HG03521 (cell line): Measurements from ENCODE around the gene ZBTB16.

Experiments
- ATAC-seq: cut with Tn5 transposase; IDR thresholded peaks from one replicate; pipeline ENCODE4 v1.9.1; 2021; ENCODE audit warnings: mild to moderate bottlenecking, moderate library complexity; ENCODE audit not compliant: unreplicated experiment

The ZBTB16 gene

GRCh38 chr11:114273890-114274635 is 214.6 kb downstream of the ZBTB16 start:
- no peak for ATAC-seq

DNA sequence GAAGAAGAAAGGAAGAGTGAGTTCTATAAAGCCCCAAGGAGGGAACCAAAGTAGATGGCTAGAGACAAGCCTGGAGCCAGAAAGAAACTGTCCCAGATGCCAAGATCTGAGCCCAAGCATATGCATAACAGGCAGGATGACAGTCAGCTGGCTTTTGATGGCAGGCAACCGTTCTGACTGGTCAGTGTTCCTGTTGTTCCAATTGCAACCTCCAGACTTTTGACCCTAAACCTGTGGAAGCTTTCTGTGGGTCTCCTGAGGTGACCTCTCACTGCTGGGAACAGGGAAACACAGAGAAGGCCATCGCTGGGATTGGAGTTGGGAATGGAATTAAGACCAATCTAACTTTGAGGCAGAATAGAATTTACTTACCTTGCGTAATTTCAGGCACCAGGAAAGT is 215.1 kb downstream of the ZBTB16 start:
- no peak for ATAC-seq

DNA sequence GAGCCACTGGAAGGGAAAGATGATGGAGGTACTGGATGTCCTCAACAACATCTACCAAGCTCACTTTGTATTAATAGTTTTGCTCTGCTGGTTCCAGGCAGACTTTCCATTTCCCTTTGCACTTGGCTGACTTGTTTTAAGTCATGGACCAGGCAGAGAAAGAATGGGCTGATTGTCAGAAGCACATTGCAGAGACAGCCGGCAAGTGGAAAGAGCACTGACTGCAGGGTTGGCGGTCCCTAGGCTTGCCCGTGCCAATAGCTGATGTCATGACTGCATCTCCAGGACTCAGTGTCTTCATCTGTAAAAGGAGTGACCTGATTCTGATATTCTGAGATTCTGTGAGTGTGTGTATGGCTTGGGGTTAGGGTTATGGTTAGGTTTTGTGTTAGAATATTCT is 215.8 kb downstream of the ZBTB16 start:
- no peak for ATAC-seq

DNA sequence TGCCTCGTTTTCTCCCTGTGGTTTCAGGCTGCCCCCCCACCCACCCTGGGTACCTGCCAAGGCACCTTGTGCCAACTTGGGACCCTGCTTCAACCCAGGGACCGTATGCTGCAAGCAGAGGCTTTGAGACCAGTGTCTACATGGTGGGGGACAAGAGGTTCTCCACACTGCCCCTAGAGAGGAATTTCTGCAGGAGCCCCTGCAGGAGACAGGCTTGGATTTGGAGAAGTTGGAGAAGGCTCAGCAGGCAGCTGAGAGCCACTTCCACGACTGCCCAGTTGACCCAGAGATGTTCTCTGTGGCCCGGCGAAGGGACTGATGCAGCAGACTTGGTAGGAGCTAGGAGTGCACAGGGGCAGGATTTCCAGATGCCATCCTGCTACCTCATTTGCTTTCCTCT is 216.6 kb downstream of the ZBTB16 start:
- no peak for ATAC-seq

DNA sequence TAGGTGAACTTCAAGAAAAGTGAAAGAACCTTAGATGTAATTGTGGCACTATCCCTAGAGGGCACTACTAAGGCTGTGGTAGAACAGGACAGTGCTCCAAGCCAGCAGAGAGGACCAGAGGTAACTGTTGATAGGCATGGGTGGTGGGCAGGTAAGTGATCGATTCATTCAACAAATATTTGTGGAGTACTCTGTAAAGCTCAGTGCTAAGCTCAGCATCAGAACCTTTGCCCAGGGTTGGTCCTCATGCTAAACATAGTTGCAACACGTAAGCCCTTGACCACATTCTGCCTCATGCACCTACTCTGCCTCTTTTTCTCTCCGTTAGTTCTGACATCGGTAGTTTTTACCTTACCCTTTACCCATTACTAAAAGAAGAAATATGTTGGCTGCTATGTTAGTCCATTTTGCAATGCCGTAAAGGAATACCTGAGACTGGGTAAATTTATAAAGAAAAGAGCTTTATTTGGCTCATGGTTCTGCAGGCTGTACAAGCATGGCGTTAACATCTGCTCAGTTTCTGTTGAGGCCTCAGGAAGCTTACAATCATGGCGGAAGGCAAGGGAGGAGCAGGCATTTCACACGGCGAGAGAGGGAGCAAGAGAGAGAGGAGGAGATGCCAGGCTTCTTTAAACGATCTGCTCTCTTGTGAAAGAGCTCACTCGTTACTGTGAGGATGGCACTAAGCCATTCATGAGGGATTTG is 218.3 kb downstream of the ZBTB16 start:
- ATAC-seq = no peak

DNA sequence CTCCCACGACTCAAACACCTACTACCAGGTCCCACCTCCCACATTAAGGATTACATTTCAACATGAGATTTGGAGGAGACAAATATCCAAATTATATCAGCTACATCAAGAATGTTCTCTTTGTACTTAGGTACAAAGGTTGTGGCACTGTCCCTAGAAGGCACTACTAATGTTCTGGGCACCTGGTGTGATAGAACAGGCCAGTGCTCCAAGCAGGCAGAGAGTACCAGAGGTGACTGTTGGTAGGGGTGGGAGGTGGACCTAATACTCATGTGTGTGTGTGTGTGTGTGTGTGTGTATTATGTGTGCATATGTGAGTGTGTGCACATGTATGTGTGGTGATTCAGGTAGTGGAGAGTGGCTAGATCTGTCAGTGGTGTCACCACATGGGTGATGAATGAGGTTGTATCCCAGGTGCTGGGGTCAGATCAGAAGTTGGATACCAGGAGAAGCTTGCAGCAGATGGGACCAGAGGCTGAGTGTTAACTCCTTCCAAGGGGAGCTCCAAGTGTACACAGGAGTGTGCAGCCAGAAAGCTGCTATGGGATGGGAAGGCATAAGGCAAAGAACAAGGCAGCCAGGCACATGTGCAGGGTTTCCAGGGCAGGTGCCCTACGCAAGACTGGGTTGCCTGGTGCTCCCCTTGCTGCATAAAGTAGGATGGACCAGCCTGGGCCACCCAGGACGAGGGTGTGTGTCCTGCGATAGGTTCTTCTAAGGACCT is 219.0 kb downstream of the ZBTB16 start:
- no peak for ATAC-seq

DNA sequence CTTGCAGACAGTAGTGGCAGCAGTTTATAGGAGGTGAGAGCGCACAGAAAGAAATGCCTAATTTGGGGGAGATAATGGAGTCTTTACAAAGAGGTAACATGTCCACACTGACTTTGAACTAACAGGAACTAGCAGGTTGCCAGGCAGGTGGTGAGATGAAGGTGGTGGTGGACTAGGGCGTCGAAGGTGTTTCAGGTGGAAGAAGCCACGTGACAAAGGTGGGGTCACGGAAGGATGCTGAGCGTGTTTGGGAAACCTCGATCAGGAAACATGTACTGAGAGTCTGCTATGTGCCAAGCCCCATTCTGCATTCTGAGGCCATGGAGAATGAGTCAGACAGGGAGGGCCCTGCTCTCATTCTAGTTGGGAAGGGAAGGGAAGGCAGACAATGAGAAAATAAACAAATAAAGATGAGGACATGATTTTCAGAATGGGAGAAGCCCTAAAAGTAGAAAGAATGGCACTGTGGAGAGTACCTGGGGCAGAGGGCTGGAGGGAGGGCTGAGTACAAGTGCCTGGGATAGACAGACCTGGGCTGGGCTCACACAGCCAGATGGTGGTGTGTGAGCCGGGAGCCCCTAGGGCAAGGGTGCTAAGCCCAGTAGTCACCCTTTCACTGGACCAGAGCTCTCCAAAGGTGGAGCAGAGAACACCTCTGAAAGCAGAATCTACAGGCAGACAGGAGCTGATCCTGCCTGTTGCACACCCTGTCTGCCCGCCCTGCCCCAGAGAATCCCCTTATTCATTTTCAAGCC is 220.5 kb downstream of the ZBTB16 start:
- no peak for ATAC-seq

DNA sequence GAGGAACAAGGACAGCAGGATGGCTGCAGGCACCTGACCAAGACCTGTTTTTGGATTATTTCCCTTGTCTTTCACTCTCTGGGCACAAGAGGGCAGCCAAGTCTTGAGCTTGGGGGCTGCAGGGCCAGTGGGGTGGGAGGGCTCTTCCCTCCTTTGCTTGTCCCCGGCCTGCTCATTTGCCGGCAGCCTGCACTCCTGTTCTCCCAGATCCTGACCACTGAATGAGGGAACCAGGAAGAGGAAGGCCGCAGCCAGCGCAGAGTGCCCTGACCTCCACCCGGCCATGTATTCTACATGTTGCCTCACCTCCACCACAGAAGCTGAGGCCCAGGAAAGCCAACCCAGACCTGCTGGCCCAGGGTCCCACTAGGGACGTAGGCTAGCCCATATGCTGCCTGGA is 221.2 kb downstream of the ZBTB16 start:
- ATAC-seq = no peak

GRCh38 chr11:114281388-114281956 is 222.0 kb downstream of the ZBTB16 start:
- no peak for ATAC-seq

GRCh38 chr11:114282488-114282887 is 223.0 kb downstream of the ZBTB16 start:
- ATAC-seq = no peak

DNA sequence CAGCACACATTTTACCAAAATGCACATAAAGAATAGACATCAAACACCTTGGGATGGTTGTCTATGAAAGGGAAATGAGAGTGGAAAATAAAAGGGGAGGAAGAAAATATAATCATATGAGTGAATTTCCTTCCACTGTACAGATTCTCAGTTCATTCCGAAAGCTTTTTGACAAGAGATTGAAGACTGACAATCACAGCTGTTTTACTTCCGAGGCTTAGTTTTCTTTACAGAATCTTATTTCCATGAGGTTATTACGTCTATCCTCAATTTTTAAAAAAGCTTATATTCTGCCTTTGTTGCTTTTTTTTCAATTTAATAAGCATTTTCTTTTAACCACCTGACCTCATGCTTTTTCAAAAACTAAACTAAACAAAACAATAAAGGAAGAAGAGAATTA is 223.9 kb downstream of the ZBTB16 start:
- no peak for ATAC-seq

DNA sequence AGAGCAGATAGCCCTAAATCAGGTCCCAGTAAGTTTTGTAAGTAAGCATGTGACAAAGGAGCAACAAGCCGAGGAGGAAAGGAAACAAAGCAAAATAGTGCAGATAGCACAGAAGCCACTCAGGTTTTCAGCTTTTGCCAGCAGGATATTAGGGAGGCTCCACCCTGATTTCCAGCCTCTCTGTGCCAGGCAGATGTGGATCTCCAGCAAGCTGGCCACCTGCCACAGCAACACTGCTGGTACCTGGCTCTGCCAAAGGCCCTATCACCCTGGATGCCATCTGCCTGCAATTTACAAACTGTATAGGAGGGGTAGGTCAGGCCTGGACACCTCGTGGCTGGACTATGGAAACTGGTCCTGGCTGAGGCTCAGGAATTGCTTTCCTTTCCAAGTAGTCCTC is 224.5 kb downstream of the ZBTB16 start:
- ATAC-seq = no peak

- no peak for ATAC-seq
Measured at GRCh38 chr11:114284914-114285313, 225.4 kb downstream of the ZBTB16 start.

- no peak for ATAC-seq
Measured at GRCh38 chr11:114285599-114285998, 226.1 kb downstream of the ZBTB16 start.

DNA sequence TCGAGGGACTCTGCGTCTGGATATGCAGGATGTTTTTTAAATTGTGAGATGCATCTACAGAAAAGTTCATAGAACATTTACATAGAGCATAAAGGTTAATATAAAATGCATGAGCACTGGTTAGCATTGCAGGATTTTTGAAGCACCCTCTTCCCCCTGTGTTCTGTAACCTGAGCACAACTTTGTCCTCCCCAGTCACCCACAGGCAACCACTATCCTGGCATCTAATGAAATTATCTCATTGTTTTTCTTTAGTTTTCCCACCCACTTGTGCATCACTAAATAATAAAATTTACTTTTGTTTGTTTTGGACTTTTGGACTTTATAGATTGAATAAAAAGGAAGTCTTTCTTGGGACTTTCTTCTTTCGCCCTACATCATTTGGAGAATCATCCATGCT is 226.7 kb downstream of the ZBTB16 start:
- no peak for ATAC-seq

DNA sequence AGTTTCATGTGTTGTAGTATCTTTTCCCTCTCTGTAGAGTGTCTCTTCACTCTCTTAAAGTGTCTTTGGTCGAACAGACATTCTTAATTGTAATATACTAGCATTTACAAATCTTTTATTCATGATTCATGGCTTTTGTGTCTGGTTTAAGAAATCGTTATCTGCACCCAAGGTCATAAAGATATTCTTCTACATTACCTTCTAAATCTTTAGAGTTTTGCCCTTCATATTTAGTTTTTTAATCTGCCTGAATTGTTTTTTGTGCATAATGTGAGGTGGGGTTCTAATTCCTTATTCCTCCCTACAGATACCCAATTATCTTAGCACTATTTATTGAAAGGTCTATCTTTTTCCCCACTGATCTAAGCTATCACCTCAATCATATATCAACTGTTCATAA is 227.6 kb downstream of the ZBTB16 start:
- ATAC-seq = no peak

DNA sequence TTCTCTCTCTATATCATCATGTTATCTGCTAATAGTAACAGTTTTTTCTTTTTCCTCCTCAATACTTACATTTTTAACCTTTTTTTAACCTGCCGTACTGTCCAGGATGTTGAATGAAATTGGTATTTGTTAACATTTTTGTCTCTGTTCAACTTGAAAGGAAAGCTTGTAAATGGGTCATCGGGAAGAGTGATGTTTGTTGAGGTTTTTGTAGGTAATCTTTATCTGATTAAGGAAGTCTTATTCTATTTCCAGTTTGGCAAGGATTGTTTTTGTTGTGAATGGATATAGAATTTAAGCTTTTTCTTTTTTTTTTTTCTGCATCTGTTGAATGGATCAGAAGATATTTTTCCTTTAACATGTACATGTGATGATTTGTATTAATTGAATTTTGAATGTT is 228.6 kb downstream of the ZBTB16 start:
- no peak for ATAC-seq

GRCh38 chr11:114289779-114290178 is 230.3 kb downstream of the ZBTB16 start:
- no peak for ATAC-seq

- no peak for ATAC-seq
Measured at GRCh38 chr11:114290503-114291235, 231.2 kb downstream of the ZBTB16 start.

DNA sequence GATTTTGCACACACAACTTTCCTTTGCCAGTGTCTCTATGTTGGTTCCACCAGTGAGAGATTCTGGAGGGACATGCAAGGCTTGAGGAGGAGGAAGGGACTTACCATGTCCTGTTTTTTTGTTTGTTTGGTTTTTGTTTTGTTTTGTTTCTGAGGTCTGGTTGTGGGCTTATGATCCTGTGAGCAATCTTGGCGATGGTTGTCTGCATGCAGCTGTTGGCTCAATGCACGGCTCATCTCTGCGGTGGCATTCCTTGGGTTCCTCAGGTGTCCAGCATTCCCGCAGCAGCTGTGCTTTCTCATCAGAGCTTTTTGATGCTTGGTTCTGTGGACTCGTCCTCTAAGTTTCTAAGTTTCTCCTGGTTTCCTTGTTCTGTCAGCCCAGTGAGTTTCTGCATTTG is 231.9 kb downstream of the ZBTB16 start:
- ATAC-seq = no peak
